ENCODE measurements around the gene PTGER3.
"Not testable (repeated sequence)": the region's sequence is repeated elsewhere in the genome, so short reads cannot be mapped to it uniquely, and the experiment has no call there.

Gene PTGER3

GRCh38 chr1:70994753-70995268 is 52.8 kb downstream of the PTGER3 start:
- no peaks in the 10 kb centered on the region for H3K36me3 Mint-ChIP-seq
- DNase-seq (ENCODE audit: low spot score in 2 of 2) (no peak), ATAC-seq (no peak)
- H3K4me1 Mint-ChIP-seq, result no peaks in the 10 kb centered on the region
- no peak overlapping the region for H3K4me3 Mint-ChIP-seq
- no peaks in the 10 kb centered on the region for H3K9me3 Mint-ChIP-seq
- no peak overlapping the region for H3K27ac Mint-ChIP-seq

GRCh38 chr1:70993798-70994197 is 53.8 kb downstream of the PTGER3 start:
- Mint-ChIP-seq H3K9me3 (no peaks in the 10 kb centered on the region), H3K36me3 (no peaks in the 10 kb centered on the region), H3K4me3 (no peak overlapping the region), H3K4me1 (no peaks in the 10 kb centered on the region), H3K27ac (no peak overlapping the region)
- no peak for ATAC-seq
- no peak for DNase-seq (ENCODE audit: low spot score in 2 of 2)

GRCh38 chr1:70992521-70992920 is 55.1 kb downstream of the PTGER3 start:
- Mint-ChIP-seq H3K36me3 (no peaks in the 10 kb centered on the region), H3K4me1 (no peaks in the 10 kb centered on the region), H3K4me3 (no peak overlapping the region), H3K27ac (no peak overlapping the region), H3K9me3 (no peaks in the 10 kb centered on the region)
- no peak for ATAC-seq
- DNase-seq (ENCODE audit: low spot score in 2 of 2), result no peak

GRCh38 chr1:70990469-70991253 is 57.0 kb downstream of the PTGER3 start:
- Mint-ChIP-seq H3K9me3 (no peaks in the 10 kb centered on the region), H3K36me3 (no peaks in the 10 kb centered on the region), H3K4me3 (no peak overlapping the region), H3K27ac (no peak overlapping the region), H3K4me1 (no peaks in the 10 kb centered on the region)
- ATAC-seq, result no peak
- DNase-seq (ENCODE audit: low spot score in 2 of 2), result no peak

GRCh38 chr1:70987497-70987896 is 60.1 kb downstream of the PTGER3 start:
- Mint-ChIP-seq H3K4me3 (no peak overlapping the region), H3K27ac (no peak overlapping the region), H3K9me3 (no peaks in the 10 kb centered on the region), H3K36me3 (no peaks in the 10 kb centered on the region), H3K4me1 (no peaks in the 10 kb centered on the region)
- ATAC-seq (no peak), DNase-seq (ENCODE audit: low spot score in 2 of 2) (no peak)

GRCh38 chr1:70985776-70986225 is 61.8 kb downstream of the PTGER3 start:
- H3K36me3 Mint-ChIP-seq; H3K9me3 Mint-ChIP-seq; H3K4me3 Mint-ChIP-seq; H3K4me1 Mint-ChIP-seq; H3K27ac Mint-ChIP-seq; ATAC-seq; DNase-seq (ENCODE audit: low spot score in 2 of 2): not testable (repeated sequence)

- not testable (repeated sequence) for H3K27ac Mint-ChIP-seq; DNase-seq (ENCODE audit: low spot score in 2 of 2); H3K9me3 Mint-ChIP-seq; H3K36me3 Mint-ChIP-seq; ATAC-seq; H3K4me1 Mint-ChIP-seq; H3K4me3 Mint-ChIP-seq
Measured at GRCh38 chr1:70985278-70985677, 62.3 kb downstream of the PTGER3 start.

GRCh38 chr1:70980361-70980760 is 67.3 kb downstream of the PTGER3 start:
- H3K9me3 Mint-ChIP-seq, result no peaks in the 10 kb centered on the region
- no peaks in the 10 kb centered on the region for H3K36me3 Mint-ChIP-seq
- no peak overlapping the region for H3K4me3 Mint-ChIP-seq
- no peaks in the 10 kb centered on the region for H3K4me1 Mint-ChIP-seq
- H3K27ac Mint-ChIP-seq, result no peak overlapping the region
- DNase-seq (ENCODE audit: low spot score in 2 of 2) (no peak), ATAC-seq (no peak)

- no peak for DNase-seq (ENCODE audit: low spot score in 2 of 2)
- Mint-ChIP-seq H3K4me3 (no peak overlapping the region), H3K4me1 (no peaks in the 10 kb centered on the region), H3K9me3 (no peaks in the 10 kb centered on the region), H3K36me3 (no peaks in the 10 kb centered on the region), H3K27ac (no peak overlapping the region)
- no peak for ATAC-seq
Measured at GRCh38 chr1:70979881-70980280, 67.7 kb downstream of the PTGER3 start.

- H3K4me1 Mint-ChIP-seq, result no peaks in the 10 kb centered on the region
- no peaks in the 10 kb centered on the region for H3K9me3 Mint-ChIP-seq
- H3K27ac Mint-ChIP-seq, result no peak overlapping the region
- H3K4me3 Mint-ChIP-seq, result no peak overlapping the region
- ATAC-seq (no peak), DNase-seq (ENCODE audit: low spot score in 2 of 2) (no peak)
- H3K36me3 Mint-ChIP-seq, result no peaks in the 10 kb centered on the region
Measured at GRCh38 chr1:70979313-70979712, 68.3 kb downstream of the PTGER3 start.

- Mint-ChIP-seq H3K27ac (no peak overlapping the region), H3K4me3 (no peak overlapping the region), H3K4me1 (no peaks in the 10 kb centered on the region), H3K9me3 (no peaks in the 10 kb centered on the region), H3K36me3 (no peaks in the 10 kb centered on the region)
- no peak for ATAC-seq
- no peak for DNase-seq (ENCODE audit: low spot score in 2 of 2)
Measured at GRCh38 chr1:70978623-70979022, 69.0 kb downstream of the PTGER3 start.

GRCh38 chr1:70977575-70977974 is 70.0 kb downstream of the PTGER3 start:
- ATAC-seq (no peak), DNase-seq (ENCODE audit: low spot score in 2 of 2) (no peak)
- Mint-ChIP-seq H3K27ac (no peak overlapping the region), H3K9me3 (no peaks in the 10 kb centered on the region), H3K4me1 (no peaks in the 10 kb centered on the region), H3K4me3 (no peak overlapping the region), H3K36me3 (no peaks in the 10 kb centered on the region)

- Mint-ChIP-seq H3K4me1 (no peaks in the 10 kb centered on the region), H3K27ac (no peak overlapping the region), H3K36me3 (no peaks in the 10 kb centered on the region), H3K9me3 (no peaks in the 10 kb centered on the region), H3K4me3 (no peak overlapping the region)
- DNase-seq (ENCODE audit: low spot score in 2 of 2) (no peak), ATAC-seq (no peak)
Measured at GRCh38 chr1:70977041-70977440, 70.6 kb downstream of the PTGER3 start.

- H3K4me3 Mint-ChIP-seq, result no peak overlapping the region
- no peaks in the 10 kb centered on the region for H3K4me1 Mint-ChIP-seq
- ATAC-seq (no peak), DNase-seq (ENCODE audit: low spot score in 2 of 2) (no peak)
- H3K36me3 Mint-ChIP-seq, result no peaks in the 10 kb centered on the region
- H3K27ac Mint-ChIP-seq, result no peak overlapping the region
- peaks cover 2% of the 10 kb centered on the region for H3K9me3 Mint-ChIP-seq
Measured at GRCh38 chr1:70973754-70974153, 73.9 kb downstream of the PTGER3 start.

GRCh38 chr1:70970407-70970806 is 77.2 kb downstream of the PTGER3 start:
- Mint-ChIP-seq H3K9me3 (peaks cover 2% of the 10 kb centered on the region), H3K27ac (no peak overlapping the region), H3K4me3 (no peak overlapping the region), H3K36me3 (no peaks in the 10 kb centered on the region), H3K4me1 (no peaks in the 10 kb centered on the region)
- DNase-seq (ENCODE audit: low spot score in 2 of 2) (no peak), ATAC-seq (no peak)

GRCh38 chr1:70966018-70966638 is 81.5 kb downstream of the PTGER3 start:
- H3K27ac Mint-ChIP-seq, result no peak overlapping the region

More at GRCh38 chr1:70966018-70966638, 81.5 kb downstream of the PTGER3 start:
- H3K4me1 Mint-ChIP-seq, result no peaks in the 10 kb centered on the region
- no peaks in the 10 kb centered on the region for H3K9me3 Mint-ChIP-seq
- DNase-seq (ENCODE audit: low spot score in 2 of 2) (no peak), ATAC-seq (no peak)
- no peak overlapping the region for H3K4me3 Mint-ChIP-seq
- H3K36me3 Mint-ChIP-seq, result no peaks in the 10 kb centered on the region
